WTC11 (cell line): ENCODE measurements around the gene PLCG1.

Experiments used
- ESRRA ChIP-seq: sonication (generic); formaldehyde crosslinking; IDR thresholded peaks from 2 replicates; pipeline ENCODE4 v1.8.1; 2022; ENCODE audit warnings: mild to moderate bottlenecking, missing genetic modification reagents, borderline replicate concordance
- ETV6 ChIP-seq: sonication (generic); formaldehyde crosslinking; IDR thresholded peaks from 2 replicates; pipeline ENCODE4 v1.8.1; 2022; ENCODE audit warnings: mild to moderate bottlenecking, missing genetic modification reagents
- SP1 ChIP-seq: sonication (generic); formaldehyde crosslinking; conservative IDR thresholded peaks from 2 replicates; pipeline ENCODE4 v1.8.1; 2022; ENCODE audit warnings: missing genetic modification reagents
- ZNF232 ChIP-seq: sonication (generic); formaldehyde crosslinking; IDR thresholded peaks from 2 replicates; pipeline ENCODE4 v1.8.0; 2022; ENCODE audit warnings: mild to moderate bottlenecking, missing genetic modification reagents
- ZNF263 ChIP-seq: sonication (generic); formaldehyde crosslinking; IDR thresholded peaks from 2 replicates; pipeline ENCODE4 v1.8.1; 2022; ENCODE audit warnings: low read depth, mild to moderate bottlenecking, moderate library complexity, missing genetic modification reagents
- ZNF317 ChIP-seq: sonication (generic); formaldehyde crosslinking; IDR thresholded peaks from 2 replicates; pipeline ENCODE4 v1.8.1; 2023; ENCODE audit warnings: low read depth, mild to moderate bottlenecking, moderate library complexity, missing genetic modification reagents, borderline replicate concordance
- TF ChIP-seq, protein P1 (sequence below): sonication (generic); formaldehyde crosslinking; IDR thresholded peaks from 2 replicates; pipeline ENCODE4 v1.8.0; 2022; ENCODE audit warnings: mild to moderate bottlenecking, missing genetic modification reagents
- TF ChIP-seq, protein P2 (sequence below): sonication (generic); formaldehyde crosslinking; IDR thresholded peaks from 2 replicates; pipeline ENCODE4 v1.8.0; 2022; ENCODE audit warnings: mild to moderate bottlenecking, missing genetic modification reagents
- TF ChIP-seq, protein P3 (sequence below): fragments of 200-600 bp; IDR thresholded peaks from 2 replicates; pipeline ENCODE4 v1.8.0; 2022; ENCODE audit warnings: antibody characterized with exemption

DNA sequence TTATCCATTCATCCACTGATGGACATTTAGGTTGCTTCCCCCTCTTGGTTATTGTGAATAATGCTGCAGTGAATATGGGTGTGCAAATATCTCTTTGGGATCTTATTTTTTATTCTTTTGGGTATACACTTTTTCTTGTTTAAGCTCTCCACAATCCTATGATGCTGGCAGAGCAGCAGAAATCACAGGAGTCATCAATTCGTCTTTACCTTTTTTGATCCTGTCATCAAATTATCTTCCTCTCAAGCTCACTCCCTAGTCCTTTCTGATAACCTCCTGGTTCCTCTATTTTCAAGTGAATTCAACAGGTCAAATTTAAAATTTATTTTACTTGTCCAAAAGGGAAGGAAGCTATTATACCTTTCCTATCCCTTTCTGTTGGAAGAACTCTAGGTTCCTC is 89.1 kb downstream of the PLCG1 start:
- no peak for TF ChIP-seq ZNF232 (CRISPR knock-in tag)
- TF ChIP-seq ZNF317 (CRISPR knock-in tag) = no peak
- TF ChIP-seq ESRRA (CRISPR knock-in tag) = no peak
- TF ChIP-seq, protein P1, sequence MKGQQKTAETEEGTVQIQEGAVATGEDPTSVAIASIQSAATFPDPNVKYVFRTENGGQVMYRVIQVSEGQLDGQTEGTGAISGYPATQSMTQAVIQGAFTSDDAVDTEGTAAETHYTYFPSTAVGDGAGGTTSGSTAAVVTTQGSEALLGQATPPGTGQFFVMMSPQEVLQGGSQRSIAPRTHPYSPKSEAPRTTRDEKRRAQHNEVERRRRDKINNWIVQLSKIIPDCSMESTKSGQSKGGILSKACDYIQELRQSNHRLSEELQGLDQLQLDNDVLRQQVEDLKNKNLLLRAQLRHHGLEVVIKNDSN (CRISPR knock-in tag) = no peak
- TF ChIP-seq, protein P2, sequence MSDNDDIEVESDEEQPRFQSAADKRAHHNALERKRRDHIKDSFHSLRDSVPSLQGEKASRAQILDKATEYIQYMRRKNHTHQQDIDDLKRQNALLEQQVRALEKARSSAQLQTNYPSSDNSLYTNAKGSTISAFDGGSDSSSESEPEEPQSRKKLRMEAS (CRISPR knock-in tag) = no peak
- TF ChIP-seq, protein P3, sequence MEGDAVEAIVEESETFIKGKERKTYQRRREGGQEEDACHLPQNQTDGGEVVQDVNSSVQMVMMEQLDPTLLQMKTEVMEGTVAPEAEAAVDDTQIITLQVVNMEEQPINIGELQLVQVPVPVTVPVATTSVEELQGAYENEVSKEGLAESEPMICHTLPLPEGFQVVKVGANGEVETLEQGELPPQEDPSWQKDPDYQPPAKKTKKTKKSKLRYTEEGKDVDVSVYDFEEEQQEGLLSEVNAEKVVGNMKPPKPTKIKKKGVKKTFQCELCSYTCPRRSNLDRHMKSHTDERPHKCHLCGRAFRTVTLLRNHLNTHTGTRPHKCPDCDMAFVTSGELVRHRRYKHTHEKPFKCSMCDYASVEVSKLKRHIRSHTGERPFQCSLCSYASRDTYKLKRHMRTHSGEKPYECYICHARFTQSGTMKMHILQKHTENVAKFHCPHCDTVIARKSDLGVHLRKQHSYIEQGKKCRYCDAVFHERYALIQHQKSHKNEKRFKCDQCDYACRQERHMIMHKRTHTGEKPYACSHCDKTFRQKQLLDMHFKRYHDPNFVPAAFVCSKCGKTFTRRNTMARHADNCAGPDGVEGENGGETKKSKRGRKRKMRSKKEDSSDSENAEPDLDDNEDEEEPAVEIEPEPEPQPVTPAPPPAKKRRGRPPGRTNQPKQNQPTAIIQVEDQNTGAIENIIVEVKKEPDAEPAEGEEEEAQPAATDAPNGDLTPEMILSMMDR = no peak
- TF ChIP-seq ETV6 = no peak
- no peak for TF ChIP-seq SP1
- no peak for TF ChIP-seq ZNF263 (CRISPR knock-in tag)
